G401 (cell line): Measurements from ENCODE around the gene KCP. TPM values are rescaled to one million over a fixed set of nuclear protein-coding genes. Genes with fewer than 3 reads are reported as not detected.

Experiments
- DNase-seq: peaks from one replicate; pipeline ENCODE4 v3.0.0-alpha.2; 2015; ENCODE audit warnings: low spot score
- in situ Hi-C: cut with HindIII; loops from 2 replicates; pipeline ENCODE4 v1.10.0; 2016; ENCODE audit warnings: low sequenced_read_pairs, mixed read lengths
- total RNA-seq: library from RNA; depleted of rRNA; stranded (reverse); fragments of >200 nt; shearing (Covaris generic); gene quantifications from 2 replicates; pipeline ENCODE4 v1.2.3, GENCODE V29; 2014

KCP gene
- total RNA-seq, 1 experiment from 2014 or later = 4.7 TPM

GRCh38 chr7:128891110-128891941 lies 19.2 kb downstream of the KCP start:
- in situ Hi-C loops = no loop called here
- DNase-seq = no peak

GRCh38 chr7:128890306-128891109 lies 20.0 kb downstream of the KCP start:
- in situ Hi-C loops = no loop called here
- DNase-seq = no peak

- no peak for DNase-seq
- in situ Hi-C loops = no loop called here
Observed at GRCh38 chr7:128889121-128889520, 21.4 kb downstream of the KCP start.

GRCh38 chr7:128888756-128889095 lies 21.8 kb downstream of the KCP start:
- no peak for DNase-seq
- in situ Hi-C loops = no loop called here

DNA sequence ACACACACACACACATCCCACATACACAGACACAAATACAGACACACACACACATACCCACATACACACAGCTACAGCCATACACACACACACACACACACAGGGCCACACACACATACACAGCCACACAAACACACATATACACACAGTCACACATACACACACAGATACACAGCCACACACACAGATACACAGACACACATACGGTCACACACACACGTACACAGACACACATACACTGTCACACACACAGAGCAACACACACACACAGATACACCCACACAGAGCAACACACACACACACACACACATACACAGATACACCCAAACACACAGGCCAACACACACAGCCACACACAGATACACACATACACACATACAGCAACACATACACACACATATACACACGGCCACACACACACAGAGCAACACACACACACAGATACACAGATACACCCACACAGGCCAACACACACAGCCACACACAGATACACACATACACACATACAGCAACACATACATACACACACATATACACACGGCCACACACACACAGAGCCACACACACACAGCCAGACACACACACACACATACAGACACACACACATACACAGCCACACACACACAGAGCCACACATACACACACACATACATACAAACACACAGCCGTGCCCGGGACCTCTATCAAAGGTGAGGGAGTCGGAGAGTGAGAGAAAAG lies 22.3 kb downstream of the KCP start:
- in situ Hi-C loops = no loop called here

DNA sequence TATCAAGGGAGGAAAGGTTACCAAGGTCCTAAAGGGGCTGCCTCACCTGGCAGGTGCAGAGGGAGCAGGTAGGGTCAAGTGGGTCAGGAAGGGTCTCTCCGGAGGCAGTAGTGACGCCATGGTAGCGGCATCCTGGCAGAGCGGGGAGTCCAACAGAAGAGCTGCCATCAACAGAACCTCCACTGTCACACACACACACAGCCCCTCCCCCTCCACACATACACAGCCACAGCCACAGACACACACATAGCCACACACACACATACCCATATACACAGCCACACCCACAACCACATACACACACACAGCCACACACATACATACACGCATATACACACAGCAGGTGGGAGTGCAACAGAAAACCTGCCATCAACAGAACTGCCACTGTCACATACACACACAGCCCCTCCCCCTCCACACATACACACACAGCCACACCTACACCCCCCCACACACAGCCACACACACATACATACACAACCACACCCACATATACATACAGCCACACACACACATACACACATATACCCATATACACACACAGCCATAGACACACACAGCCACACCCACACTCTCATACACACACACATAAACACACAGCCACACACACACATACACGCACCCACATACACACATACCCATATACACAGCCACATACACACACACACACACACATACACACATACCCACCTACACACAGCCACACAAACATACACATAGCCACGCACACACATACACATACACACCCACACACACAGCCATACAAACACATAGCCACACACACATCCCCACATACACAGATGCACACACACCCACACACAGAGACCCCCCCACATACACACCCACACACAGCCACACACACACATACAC lies 23.1 kb downstream of the KCP start:
- in situ Hi-C loops = no loop called here
- no peak for DNase-seq

More for the DNA sequence above, 22.3 kb downstream of the KCP start:
- DNase-seq = no peak

- in situ Hi-C loops = no loop called here
- no peak for DNase-seq
Observed at GRCh38 chr7:128886391-128887168, 23.9 kb downstream of the KCP start.

GRCh38 chr7:128885370-128886187 lies 24.9 kb downstream of the KCP start:
- in situ Hi-C loops = no loop called here
- DNase-seq = no peak

DNA sequence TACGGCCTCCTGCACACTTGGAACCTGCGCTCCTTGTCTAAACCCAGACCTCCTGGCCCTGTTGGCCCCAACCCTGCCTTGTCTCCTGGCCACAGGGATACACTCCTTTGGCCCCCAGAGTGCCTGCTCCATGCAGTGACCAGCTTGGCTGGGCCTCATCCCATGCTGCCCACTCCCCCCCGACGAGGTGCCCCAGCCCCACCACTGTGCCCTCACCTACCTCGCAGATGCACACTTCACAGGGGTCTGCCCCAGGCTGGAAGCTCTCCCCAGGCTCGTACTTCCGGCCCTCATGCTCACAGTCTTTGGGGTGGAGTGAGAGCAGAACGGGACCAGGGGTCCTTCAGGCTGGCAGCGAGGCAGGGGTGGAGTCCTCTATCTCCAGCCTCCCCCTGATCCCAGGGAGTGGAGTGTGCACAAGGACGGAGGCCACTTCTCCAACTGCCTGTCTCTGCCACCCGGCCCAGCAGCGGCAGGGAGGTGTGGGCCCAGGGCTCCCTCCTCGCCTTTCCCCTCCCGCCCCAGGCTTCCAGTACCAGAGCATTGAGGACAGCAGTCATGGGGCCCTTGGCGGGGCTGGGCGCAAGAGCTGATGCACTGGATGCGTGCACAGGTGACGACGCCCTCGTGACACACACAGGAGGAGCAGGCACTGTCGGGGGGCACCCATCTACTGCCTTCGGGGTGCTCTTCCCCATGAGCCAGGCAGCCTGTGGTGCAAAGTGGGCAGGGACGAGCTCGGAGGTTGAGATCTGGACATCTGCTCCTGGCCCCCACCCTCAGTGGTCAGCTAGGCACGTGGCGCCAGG lies 25.7 kb downstream of the KCP start:
- no peak for DNase-seq
- in situ Hi-C loops = no loop called here

GRCh38 chr7:128883622-128884448 lies 26.7 kb downstream of the KCP start:
- in situ Hi-C loops = no loop called here
- DNase-seq = peak; percentile 82

DNA sequence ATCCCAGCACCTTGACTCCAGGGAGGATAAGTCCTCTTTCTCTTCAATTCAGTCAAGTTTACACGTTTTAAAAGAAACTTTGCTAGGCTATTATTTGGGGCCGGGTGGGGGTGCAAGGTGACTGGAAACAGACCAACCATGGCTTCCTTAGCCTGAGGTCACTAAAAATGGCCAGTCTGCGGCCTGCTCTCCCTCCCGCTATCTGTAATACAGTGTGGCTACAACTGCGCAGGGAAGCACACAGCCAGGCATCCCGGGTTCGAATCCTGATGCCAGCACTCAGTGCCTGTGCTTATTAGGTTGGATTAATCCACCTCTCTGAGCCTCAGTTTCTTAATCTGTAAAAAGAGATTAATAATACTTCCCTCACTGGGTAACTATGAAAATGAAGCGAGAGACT lies 28.4 kb downstream of the KCP start:
- in situ Hi-C loops = no loop called here
- DNase-seq = no peak

- in situ Hi-C loops = no loop called here
- DNase-seq = no peak
Observed at GRCh38 chr7:128881458-128882125, 28.9 kb downstream of the KCP start.

DNA sequence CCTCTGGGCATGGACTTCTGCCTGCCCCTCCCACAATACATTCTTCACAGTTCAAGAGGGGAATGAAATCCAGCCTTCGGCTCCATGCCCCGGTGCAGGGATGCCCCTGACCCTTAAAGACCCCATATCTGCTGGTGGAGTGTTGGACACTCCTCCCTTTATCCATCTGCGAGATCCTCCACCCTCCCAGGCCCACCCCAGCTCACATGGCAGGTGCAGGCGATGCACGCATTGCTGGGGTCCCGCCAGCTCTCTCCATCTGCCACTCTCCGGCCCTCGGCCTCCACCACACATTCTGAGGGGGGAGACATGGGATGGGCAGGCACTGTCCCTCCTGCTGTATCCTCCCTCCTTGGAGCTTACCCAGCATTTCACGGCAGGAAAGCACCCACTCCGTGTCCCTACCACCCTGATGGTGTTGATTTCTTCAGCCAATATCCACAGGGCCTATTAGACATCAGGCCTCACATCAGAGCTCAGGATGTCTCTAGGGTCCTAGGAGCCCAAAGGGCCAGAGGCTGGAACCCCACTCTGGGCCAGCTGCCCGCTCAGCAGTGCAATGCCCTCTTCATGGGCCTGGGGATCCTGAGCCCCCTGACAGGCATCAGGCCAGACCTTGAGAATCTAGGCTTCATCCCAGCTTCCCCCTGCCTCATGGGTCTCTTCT lies 29.6 kb downstream of the KCP start:
- in situ Hi-C loops = no loop called here
- DNase-seq = peak; percentile 92

GRCh38 chr7:128879939-128880746 lies 30.4 kb downstream of the KCP start:
- in situ Hi-C loops = no loop called here
- peak; percentile 83 for DNase-seq
